HFF-Myc (cell line): ENCODE measurements around the gene OLFM4.

ENCODE experiments used
- DNase-seq: peaks from one replicate; pipeline ENCODE4 v3.0.0-alpha.2; 2011; ENCODE audit warnings: low read depth; ENCODE audit errors: extremely low read depth
- H3K4me3 ChIP-seq: replicated peaks from 2 replicates; pipeline ENCODE4 v1.5.1; 2011; ENCODE audit warnings: low read depth, mild to moderate bottlenecking, control low read depth, low read length
- CTCF ChIP-seq: IDR thresholded peaks from 2 replicates; pipeline ENCODE4 v1.5.1; 2012; ENCODE audit warnings: mild to moderate bottlenecking, low read depth, low read length, control low read depth; ENCODE audit errors: missing control alignments

Gene OLFM4

GRCh38 chr13:53028063-53028462, 550 bp upstream of the OLFM4 start:
- no peak for TF ChIP-seq CTCF
- no peak for DNase-seq
- no peak overlapping the region for H3K4me3 ChIP-seq

GRCh38 chr13:53032849-53033248, 4.2 kb downstream of the OLFM4 start:
- no peak for DNase-seq
- TF ChIP-seq CTCF = no peak
- H3K4me3 ChIP-seq = no peak overlapping the region

- H3K4me3 ChIP-seq = no peak overlapping the region
- DNase-seq = no peak
- no peak for TF ChIP-seq CTCF
Observed at GRCh38 chr13:53038993-53039392, 10.4 kb downstream of the OLFM4 start.

- no peak for TF ChIP-seq CTCF
- no peak for DNase-seq
Observed at GRCh38 chr13:53041968-53042516, 13.4 kb downstream of the OLFM4 start.

GRCh38 chr13:53042877-53043276, 14.3 kb downstream of the OLFM4 start:
- TF ChIP-seq CTCF = no peak
- no peak overlapping the region for H3K4me3 ChIP-seq
- no peak for DNase-seq

More at GRCh38 chr13:53041968-53042516, 13.4 kb downstream of the OLFM4 start:
- no peak overlapping the region for H3K4me3 ChIP-seq

GRCh38 chr13:53043398-53043797, 14.8 kb downstream of the OLFM4 start:
- H3K4me3 ChIP-seq = no peak overlapping the region
- no peak for TF ChIP-seq CTCF
- DNase-seq = no peak

GRCh38 chr13:53045189-53045588, 16.6 kb downstream of the OLFM4 start:
- DNase-seq = no peak
- no peak overlapping the region for H3K4me3 ChIP-seq
- TF ChIP-seq CTCF = no peak
